Measurements from ENCODE around the gene GCNA.

Gene GCNA

GRCh38 chrX:71615954-71616353, 37.7 kb downstream of the GCNA start:
- peak overlapping the region; percentile 83 for H3K4me3 Mint-ChIP-seq
- ATAC-seq (ENCODE audit: low read depth): no peak
- H3K27me3 Mint-ChIP-seq: no peaks in the 10 kb centered on the region
- H3K9me3 Mint-ChIP-seq: no peaks in the 10 kb centered on the region
- peaks cover 20% of the 10 kb centered on the region for H3K36me3 Mint-ChIP-seq
- no peak for DNase-seq (ENCODE audit: low spot score in 2 of 2)
- H3K4me1 Mint-ChIP-seq: peaks cover 35% of the 10 kb centered on the region
- H3K27ac Mint-ChIP-seq: peak overlapping the region; percentile 90

GRCh38 chrX:71616672-71617529, 38.7 kb downstream of the GCNA start:
- Mint-ChIP-seq H3K9me3 (no peaks in the 10 kb centered on the region), H3K27me3 (no peaks in the 10 kb centered on the region), H3K4me1 (peaks cover 38% of the 10 kb centered on the region), H3K27ac (peak overlapping the region; percentile 94), H3K36me3 (peaks cover 15% of the 10 kb centered on the region), H3K4me3 (peak overlapping the region; percentile 83)
- no peak for DNase-seq (ENCODE audit: low spot score in 2 of 2)
- no peak for ATAC-seq (ENCODE audit: low read depth)

GRCh38 chrX:71617742-71618141, 39.5 kb downstream of the GCNA start:
- Mint-ChIP-seq H3K4me3 (peak overlapping the region; percentile 83), H3K36me3 (peaks cover 13% of the 10 kb centered on the region), H3K4me1 (peaks cover 39% of the 10 kb centered on the region), H3K27me3 (no peaks in the 10 kb centered on the region), H3K27ac (peak overlapping the region; percentile 94), H3K9me3 (no peaks in the 10 kb centered on the region)
- no peak for DNase-seq (ENCODE audit: low spot score in 2 of 2)
- ATAC-seq (ENCODE audit: low read depth): no peak

GRCh38 chrX:71618303-71618721, 40.1 kb downstream of the GCNA start, which contains the start of gene CXCR3:
CXCR3 (minus strand) TSS chrX:71618511; CDS start chrX:71618449, 62 bp downstream.
- H3K4me1 Mint-ChIP-seq: peaks cover 43% of the 10 kb centered on the region
- peak; percentile 19 for ATAC-seq (ENCODE audit: low read depth)
- H3K9me3 Mint-ChIP-seq: no peaks in the 10 kb centered on the region
- H3K4me3 Mint-ChIP-seq: peak within 1 kb of the TSS; percentile 83
- H3K27me3 Mint-ChIP-seq: no peaks in the 10 kb centered on the region
- peaks cover 13% of the 10 kb centered on the region for H3K36me3 Mint-ChIP-seq
- DNase-seq (ENCODE audit: low spot score in 2 of 2): no peak
- H3K27ac Mint-ChIP-seq: peak within 1 kb of the TSS; percentile 94

- Mint-ChIP-seq H3K4me1 (peaks cover 47% of the 10 kb centered on the region), H3K9me3 (no peaks in the 10 kb centered on the region), H3K4me3 (peak overlapping the region; percentile 83), H3K36me3 (peaks cover 13% of the 10 kb centered on the region), H3K27ac (peak overlapping the region; percentile 94), H3K27me3 (no peaks in the 10 kb centered on the region)
- ATAC-seq (ENCODE audit: low read depth) (no peak), DNase-seq (ENCODE audit: low spot score in 2 of 2) (no peak)
Measured at GRCh38 chrX:71618787-71619186, 40.5 kb downstream of the GCNA start.

- Mint-ChIP-seq H3K9me3 (no peaks in the 10 kb centered on the region), H3K4me1 (peaks cover 47% of the 10 kb centered on the region), H3K36me3 (peaks cover 13% of the 10 kb centered on the region), H3K27me3 (no peaks in the 10 kb centered on the region), H3K4me3 (no peak overlapping the region), H3K27ac (peak overlapping the region; percentile 94)
- ATAC-seq (ENCODE audit: low read depth) (peak; percentile 63), DNase-seq (ENCODE audit: low spot score in 2 of 2) (peak in 1 of 2 donors; percentile 31)
Measured at GRCh38 chrX:71619193-71619592, 41.0 kb downstream of the GCNA start.

GRCh38 chrX:71619986-71620385, 41.7 kb downstream of the GCNA start:
- no peaks in the 10 kb centered on the region for H3K27me3 Mint-ChIP-seq
- no peaks in the 10 kb centered on the region for H3K9me3 Mint-ChIP-seq
- no peak for ATAC-seq (ENCODE audit: low read depth)
- H3K4me3 Mint-ChIP-seq: no peak overlapping the region
- H3K4me1 Mint-ChIP-seq: peaks cover 46% of the 10 kb centered on the region
- DNase-seq (ENCODE audit: low spot score in 2 of 2): no peak
- H3K36me3 Mint-ChIP-seq: peaks cover 11% of the 10 kb centered on the region
- H3K27ac Mint-ChIP-seq: peak overlapping the region; percentile 94

GRCh38 chrX:71621603-71622002, 43.4 kb downstream of the GCNA start:
- peak overlapping the region; percentile 94 for H3K27ac Mint-ChIP-seq
- ATAC-seq (ENCODE audit: low read depth) (no peak), DNase-seq (ENCODE audit: low spot score in 2 of 2) (no peak)
- peaks cover 40% of the 10 kb centered on the region for H3K4me1 Mint-ChIP-seq
- H3K27me3 Mint-ChIP-seq: no peaks in the 10 kb centered on the region
- no peaks in the 10 kb centered on the region for H3K9me3 Mint-ChIP-seq
- no peak overlapping the region for H3K4me3 Mint-ChIP-seq
- H3K36me3 Mint-ChIP-seq: peaks cover 1% of the 10 kb centered on the region

- Mint-ChIP-seq H3K36me3 (no peaks in the 10 kb centered on the region), H3K4me1 (peaks cover 40% of the 10 kb centered on the region), H3K4me3 (no peak overlapping the region), H3K9me3 (no peaks in the 10 kb centered on the region), H3K27ac (peak overlapping the region; percentile 94), H3K27me3 (no peaks in the 10 kb centered on the region)
- ATAC-seq (ENCODE audit: low read depth) (no peak), DNase-seq (ENCODE audit: low spot score in 2 of 2) (no peak)
Measured at GRCh38 chrX:71622032-71622575, 43.9 kb downstream of the GCNA start.

GRCh38 chrX:71622576-71623450, 44.6 kb downstream of the GCNA start:
- H3K36me3 Mint-ChIP-seq: no peaks in the 10 kb centered on the region
- H3K4me1 Mint-ChIP-seq: peaks cover 36% of the 10 kb centered on the region
- H3K27me3 Mint-ChIP-seq: no peaks in the 10 kb centered on the region
- peak; percentile 67 for ATAC-seq (ENCODE audit: low read depth)
- peak; percentile 52 to 54 for DNase-seq (ENCODE audit: low spot score in 2 of 2)
- no peaks in the 10 kb centered on the region for H3K9me3 Mint-ChIP-seq
- H3K27ac Mint-ChIP-seq: peak overlapping the region; percentile 94
- H3K4me3 Mint-ChIP-seq: peak overlapping the region; percentile 46

- H3K36me3 Mint-ChIP-seq: no peaks in the 10 kb centered on the region
- DNase-seq (ENCODE audit: low spot score in 2 of 2): no peak
- H3K4me3 Mint-ChIP-seq: no peak overlapping the region
- no peaks in the 10 kb centered on the region for H3K9me3 Mint-ChIP-seq
- H3K27ac Mint-ChIP-seq: peak overlapping the region; percentile 94
- no peaks in the 10 kb centered on the region for H3K27me3 Mint-ChIP-seq
- H3K4me1 Mint-ChIP-seq: peaks cover 30% of the 10 kb centered on the region
- peak; percentile 25 for ATAC-seq (ENCODE audit: low read depth)
Measured at GRCh38 chrX:71623714-71624113, 45.5 kb downstream of the GCNA start.

- no peaks in the 10 kb centered on the region for H3K27me3 Mint-ChIP-seq
- peak overlapping the region; percentile 37 for H3K4me3 Mint-ChIP-seq
- H3K27ac Mint-ChIP-seq: peak overlapping the region; percentile 70
- DNase-seq (ENCODE audit: low spot score in 2 of 2) (no peak), ATAC-seq (ENCODE audit: low read depth) (no peak)
- no peaks in the 10 kb centered on the region for H3K36me3 Mint-ChIP-seq
- H3K9me3 Mint-ChIP-seq: no peaks in the 10 kb centered on the region
- peaks cover 32% of the 10 kb centered on the region for H3K4me1 Mint-ChIP-seq
Measured at GRCh38 chrX:71625471-71625870, 47.2 kb downstream of the GCNA start.

- H3K36me3 Mint-ChIP-seq: no peaks in the 10 kb centered on the region
- DNase-seq (ENCODE audit: low spot score in 2 of 2) (no peak), ATAC-seq (ENCODE audit: low read depth) (no peak)
- no peak overlapping the region for H3K4me3 Mint-ChIP-seq
- peaks cover 30% of the 10 kb centered on the region for H3K4me1 Mint-ChIP-seq
- H3K9me3 Mint-ChIP-seq: no peaks in the 10 kb centered on the region
- no peaks in the 10 kb centered on the region for H3K27me3 Mint-ChIP-seq
- H3K27ac Mint-ChIP-seq: no peak overlapping the region
Measured at GRCh38 chrX:71626576-71626975, 48.3 kb downstream of the GCNA start.

Data from memory B cell (primary cell).